ENCODE measurements around the gene THAP6. TPM values are rescaled to one million over a fixed set of nuclear protein-coding genes. Genes with fewer than 3 reads are reported as not detected.
"Not testable (repeated sequence)": the region's sequence is repeated elsewhere in the genome, so short reads cannot be mapped to it uniquely, and the experiment has no call there.

Gene THAP6
- total and polyA plus RNA-seq, 2 experiments from 2014 or later = 13.2 to 17.3 TPM

- no peaks in the 10 kb centered on the region for H3K9me3 ChIP-seq (ENCODE audit: low read depth)
- peaks cover 6% of the 10 kb centered on the region for H3K36me3 ChIP-seq (ENCODE audit: low read depth)
- H3K4me2 ChIP-seq (ENCODE audit: unreplicated experiment) = peak overlapping the region; percentile 88
- H3K9me2 ChIP-seq (ENCODE audit: insufficient read depth) = no peaks in the 10 kb centered on the region
- H3F3A ChIP-seq (ENCODE audit: insufficient read depth) = peaks cover 33% of the 10 kb centered on the region
- peak overlapping the region; percentile 92 for H3K27ac ChIP-seq
- H4K20me1 ChIP-seq (ENCODE audit: insufficient read depth) = no peaks in the 10 kb centered on the region
- no peaks in the 10 kb centered on the region for H3K27me3 ChIP-seq (replicated peaks; ENCODE audit: insufficient read depth)
- peak overlapping the region; percentile 96 for H2AFZ ChIP-seq
- peak; percentile 63 for DNase-seq
- H3K4me3 ChIP-seq = peak overlapping the region; percentile 93
- WGBS, 2 experiments (ENCODE audit: low coverage in 1 of 2, low lambda C conversion rate in 2 of 2, missing lambda C conversion rate in 2 of 2) = 54 to 60% methylated on average over 6 of the region's 6 CpGs
- H3K9ac ChIP-seq = peak overlapping the region; percentile 90
- H3K79me2 ChIP-seq (ENCODE audit: insufficient read depth) = peaks cover 90% of the 10 kb centered on the region
- TF ChIP-seq EZH2phosphoT487 (IDR thresholded peaks at IDR 0.05; ENCODE audit: insufficient read depth, low read depth) (no peak), EZH2 (IDR thresholded peaks at IDR 0.05; ENCODE audit: insufficient read depth, poor library complexity, severe bottlenecking) (no peak)
- peaks cover 39% of the 10 kb centered on the region for H3K4me1 ChIP-seq (ENCODE audit: insufficient read depth)
- in situ Hi-C loops (cut with MboI) = no loop called here
Measured at GRCh38 chr4:75512386-75513211, 1.7 kb upstream of the THAP6 start.

GRCh38 chr4:75513526-75514130 is 645 bp upstream of the THAP6 start:
- peak overlapping the region; percentile 93 for H3K4me3 ChIP-seq
- in situ Hi-C loops (cut with MboI) = no loop called here
- H3K79me2 ChIP-seq (ENCODE audit: insufficient read depth) = peaks cover 89% of the 10 kb centered on the region
- peak overlapping the region; percentile 96 for H2AFZ ChIP-seq
- H3K27ac ChIP-seq = peak overlapping the region; percentile 92
- peaks cover 33% of the 10 kb centered on the region for H3F3A ChIP-seq (ENCODE audit: insufficient read depth)
- H3K9me2 ChIP-seq (ENCODE audit: insufficient read depth) = no peaks in the 10 kb centered on the region
- peak overlapping the region; percentile 90 for H3K9ac ChIP-seq
- peak overlapping the region; percentile 88 for H3K4me2 ChIP-seq (ENCODE audit: unreplicated experiment)
- peaks cover 9% of the 10 kb centered on the region; the same call in 1 of the 2 replicates for H3K36me3 ChIP-seq (ENCODE audit: low read depth)
- H4K20me1 ChIP-seq (ENCODE audit: insufficient read depth) = no peaks in the 10 kb centered on the region
- TF ChIP-seq EZH2phosphoT487 (IDR thresholded peaks at IDR 0.05; ENCODE audit: insufficient read depth, low read depth) = no peak
- no peak for TF ChIP-seq EZH2 (IDR thresholded peaks at IDR 0.05; ENCODE audit: insufficient read depth, poor library complexity, severe bottlenecking)
- H3K27me3 ChIP-seq (replicated peaks; ENCODE audit: insufficient read depth) = no peaks in the 10 kb centered on the region
- H3K9me3 ChIP-seq (ENCODE audit: low read depth) = no peaks in the 10 kb centered on the region
- H3K4me1 ChIP-seq (ENCODE audit: insufficient read depth) = peaks cover 39% of the 10 kb centered on the region
- peak; percentile 44 for DNase-seq
- 1 to 2% methylated on average over 12 of the region's 12 CpGs for WGBS, 2 experiments (ENCODE audit: low coverage in 1 of 2, low lambda C conversion rate in 2 of 2, missing lambda C conversion rate in 2 of 2)

- peak overlapping the region; percentile 88 for H3K4me2 ChIP-seq (ENCODE audit: unreplicated experiment)
- H3K9ac ChIP-seq = peak overlapping the region; percentile 90
- H3K9me3 ChIP-seq (ENCODE audit: low read depth) = no peaks in the 10 kb centered on the region
- H3K79me2 ChIP-seq (ENCODE audit: insufficient read depth) = peaks cover 81% of the 10 kb centered on the region
- no peaks in the 10 kb centered on the region for H4K20me1 ChIP-seq (ENCODE audit: insufficient read depth)
- H3K4me1 ChIP-seq (ENCODE audit: insufficient read depth) = peaks cover 38% of the 10 kb centered on the region
- H3F3A ChIP-seq (ENCODE audit: insufficient read depth) = peaks cover 33% of the 10 kb centered on the region
- WGBS, 2 experiments (ENCODE audit: low coverage in 1 of 2, low lambda C conversion rate in 2 of 2, missing lambda C conversion rate in 2 of 2) = 46 to 48% methylated on average over 9 of the region's 9 CpGs
- peak; percentile 16 for DNase-seq
- in situ Hi-C loops (cut with MboI) = no loop called here
- TF ChIP-seq EZH2phosphoT487 (IDR thresholded peaks at IDR 0.05; ENCODE audit: insufficient read depth, low read depth) = no peak
- TF ChIP-seq EZH2 (IDR thresholded peaks at IDR 0.05; ENCODE audit: insufficient read depth, poor library complexity, severe bottlenecking) = no peak
- peaks cover 9% of the 10 kb centered on the region; the same call in 1 of the 2 replicates for H3K36me3 ChIP-seq (ENCODE audit: low read depth)
- peak overlapping the region; percentile 92 for H3K27ac ChIP-seq
- peak overlapping the region; percentile 93 for H3K4me3 ChIP-seq
- H2AFZ ChIP-seq = peak overlapping the region; percentile 96
- H3K27me3 ChIP-seq (replicated peaks; ENCODE audit: insufficient read depth) = no peaks in the 10 kb centered on the region
- no peaks in the 10 kb centered on the region for H3K9me2 ChIP-seq (ENCODE audit: insufficient read depth)
Measured at GRCh38 chr4:75514949-75515612, 808 bp downstream of the THAP6 start.

GRCh38 chr4:75516144-75516543 is 1.9 kb downstream of the THAP6 start:
- no peaks in the 10 kb centered on the region for H3K9me3 ChIP-seq (ENCODE audit: low read depth)
- peaks cover 27% of the 10 kb centered on the region for H3K4me1 ChIP-seq (ENCODE audit: insufficient read depth)
- H4K20me1 ChIP-seq (ENCODE audit: insufficient read depth) = no peaks in the 10 kb centered on the region
- H3K9ac ChIP-seq = no peak overlapping the region
- H3K79me2 ChIP-seq (ENCODE audit: insufficient read depth) = peaks cover 81% of the 10 kb centered on the region
- H3K4me2 ChIP-seq (ENCODE audit: unreplicated experiment) = no peak overlapping the region
- DNase-seq = no peak
- TF ChIP-seq EZH2phosphoT487 (IDR thresholded peaks at IDR 0.05; ENCODE audit: insufficient read depth, low read depth) (no peak), EZH2 (IDR thresholded peaks at IDR 0.05; ENCODE audit: insufficient read depth, poor library complexity, severe bottlenecking) (no peak)
- no peak overlapping the region for H2AFZ ChIP-seq
- no peak overlapping the region for H3K4me3 ChIP-seq
- no peak overlapping the region for H3K27ac ChIP-seq
- WGBS, 2 experiments (ENCODE audit: low coverage in 1 of 2, low lambda C conversion rate in 2 of 2, missing lambda C conversion rate in 2 of 2) = 93 to 95% methylated on average over 1 of the region's 1 CpG
- H3K27me3 ChIP-seq (replicated peaks; ENCODE audit: insufficient read depth) = no peaks in the 10 kb centered on the region
- H3K9me2 ChIP-seq (ENCODE audit: insufficient read depth) = no peaks in the 10 kb centered on the region
- peaks cover 28% of the 10 kb centered on the region for H3F3A ChIP-seq (ENCODE audit: insufficient read depth)
- in situ Hi-C loops (cut with MboI) = no loop called here
- H3K36me3 ChIP-seq (ENCODE audit: low read depth) = peaks cover 9% of the 10 kb centered on the region; the same call in 1 of the 2 replicates

GRCh38 chr4:75519452-75519851 is 5.2 kb downstream of the THAP6 start:
- H3K4me3 ChIP-seq; H2AFZ ChIP-seq; H3K27ac ChIP-seq; H3F3A ChIP-seq (ENCODE audit: insufficient read depth); in situ Hi-C loops (cut with MboI); H3K9ac ChIP-seq; DNase-seq; H3K27me3 ChIP-seq (replicated peaks; ENCODE audit: insufficient read depth); H3K9me3 ChIP-seq (ENCODE audit: low read depth); H3K9me2 ChIP-seq (ENCODE audit: insufficient read depth); H3K4me1 ChIP-seq (ENCODE audit: insufficient read depth); H4K20me1 ChIP-seq (ENCODE audit: insufficient read depth); H3K4me2 ChIP-seq (ENCODE audit: unreplicated experiment): not testable (repeated sequence)
- Histone ChIP-seq H3K79me2 (ENCODE audit: insufficient read depth) (peaks cover 58% of the 10 kb centered on the region), H3K36me3 (ENCODE audit: low read depth) (peaks cover 17% of the 10 kb centered on the region)
- WGBS, 2 experiments (ENCODE audit: low coverage in 1 of 2, low lambda C conversion rate in 2 of 2, missing lambda C conversion rate in 2 of 2) = 77 to 93% methylated on average over 5 of the region's 7 CpGs

Data from GM23248 (cell line).